GOT3 (cell line): ENCODE results near the gene SLC25A33.
"Not testable (repeated sequence)": the region's sequence is repeated elsewhere in the genome, so short reads cannot be mapped to it uniquely, and the experiment has no call there.

Experiments used
- DNase-seq: peaks from one replicate; lab custom pipeline; 2025; ENCODE audit warnings: mixed read lengths; lab: John Stamatoyannopoulos, UW

Gene SLC25A33

DNA sequence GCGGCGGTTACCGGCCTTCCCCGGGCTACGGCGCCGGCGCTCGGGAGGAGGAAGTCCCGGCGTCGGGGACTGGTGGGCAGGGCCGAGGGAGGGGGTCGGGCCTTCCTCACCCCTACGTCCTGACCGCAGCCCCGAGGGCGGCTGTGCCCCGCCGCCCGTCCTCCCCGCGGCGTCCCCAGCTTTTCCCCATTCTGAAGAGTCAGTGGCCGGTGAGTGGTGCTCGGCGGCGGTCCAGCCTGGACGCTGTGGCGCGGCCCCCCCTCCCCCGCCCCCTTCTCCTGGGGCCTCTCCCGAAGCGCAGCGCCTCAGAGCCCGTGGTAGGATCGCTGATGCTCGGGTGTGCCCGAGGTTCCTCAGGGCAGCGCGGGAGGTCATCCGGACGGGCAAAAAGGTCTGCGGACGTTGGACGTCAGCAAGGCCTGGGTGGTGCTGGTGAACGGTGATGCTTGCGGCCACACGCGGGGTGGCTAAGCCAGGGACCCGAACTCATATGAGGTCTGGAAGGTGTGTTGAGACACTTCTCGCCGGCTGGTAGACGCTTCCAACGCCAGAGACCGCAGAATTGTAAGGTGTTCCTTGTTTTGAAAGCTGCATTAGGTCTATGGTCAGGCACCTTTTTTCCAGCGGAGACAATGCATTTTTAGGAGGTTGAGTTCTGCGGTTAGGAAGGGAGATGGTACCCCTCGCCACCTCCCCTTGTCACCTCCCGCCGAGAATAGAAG lies 725 bp downstream of the SLC25A33 start:
- no peak for DNase-seq

DNA sequence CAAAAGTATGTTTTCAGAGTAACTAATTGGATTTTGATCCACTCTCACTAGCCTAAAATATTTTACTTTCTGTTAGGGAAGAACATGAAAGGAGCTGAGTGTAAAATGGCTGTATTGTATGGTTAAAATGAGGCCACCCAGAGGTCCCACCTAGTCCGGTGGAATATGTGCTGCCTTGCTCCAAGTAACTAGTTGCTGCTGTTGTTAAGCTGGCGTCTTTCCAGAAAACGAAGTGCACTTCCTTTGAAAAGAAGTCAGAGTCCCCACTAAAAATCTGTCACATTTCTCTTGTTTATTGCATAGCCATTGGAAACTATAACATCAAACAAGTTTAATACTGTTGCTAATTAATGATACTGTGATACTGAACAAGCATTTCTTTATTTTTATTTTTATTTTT lies 3.2 kb downstream of the SLC25A33 start:
- no peak for DNase-seq

GRCh38 chr1:9544926-9545325 lies 5.7 kb downstream of the SLC25A33 start:
- no peak for DNase-seq

DNA sequence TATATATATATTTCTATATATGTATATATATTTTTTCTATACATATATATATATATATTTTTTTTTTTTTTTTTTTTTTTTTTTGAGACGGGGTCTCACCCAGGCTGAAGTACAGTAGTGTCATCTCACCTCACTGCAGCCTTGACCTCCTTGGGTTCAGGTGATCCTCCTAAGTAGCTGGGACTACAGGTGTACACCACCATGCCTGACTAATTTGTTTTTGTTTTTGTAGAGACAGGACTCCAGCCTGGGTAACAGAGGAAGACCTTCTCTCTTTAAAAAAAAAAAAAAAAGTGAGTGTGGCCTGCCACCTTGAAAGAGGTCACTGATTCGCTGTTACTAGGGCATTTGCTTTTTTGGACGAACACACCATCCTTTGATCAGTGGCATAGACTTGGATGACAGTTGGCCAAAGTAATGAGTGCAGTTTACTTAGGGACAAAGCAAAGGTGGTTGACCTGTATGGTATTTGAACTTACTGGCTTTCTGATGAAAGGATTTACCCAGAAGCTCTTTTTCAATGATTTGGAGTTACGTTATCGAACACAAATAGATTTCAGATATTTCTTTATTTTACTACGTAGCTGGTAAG lies 10.8 kb downstream of the SLC25A33 start:
- DNase-seq = no peak

GRCh38 chr1:9551984-9552383 lies 12.7 kb downstream of the SLC25A33 start:
- no peak for DNase-seq

- no peak for DNase-seq
Observed at GRCh38 chr1:9553736-9554144, 14.5 kb downstream of the SLC25A33 start.

- no peak for DNase-seq
Observed at GRCh38 chr1:9555942-9556341, 16.7 kb downstream of the SLC25A33 start.

DNA sequence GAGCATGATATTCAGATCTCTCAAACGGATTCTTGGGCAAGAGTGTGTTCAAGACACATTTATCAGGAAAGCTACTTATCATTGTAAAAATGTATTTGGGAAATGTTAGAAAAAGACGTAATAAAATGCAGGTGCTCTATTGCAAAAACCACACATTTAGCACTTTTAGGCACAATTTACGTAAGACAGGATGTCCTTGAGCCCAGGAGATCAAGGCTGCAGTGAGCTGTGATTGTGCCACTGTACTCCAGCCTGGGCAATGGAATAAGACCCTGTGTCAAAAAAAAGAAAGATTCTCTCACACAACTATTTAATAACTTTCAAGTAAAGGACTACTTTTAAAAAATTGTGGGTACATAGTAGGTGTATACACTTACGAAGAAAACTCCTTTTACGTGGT lies 18.4 kb downstream of the SLC25A33 start:
- no peak for DNase-seq

DNA sequence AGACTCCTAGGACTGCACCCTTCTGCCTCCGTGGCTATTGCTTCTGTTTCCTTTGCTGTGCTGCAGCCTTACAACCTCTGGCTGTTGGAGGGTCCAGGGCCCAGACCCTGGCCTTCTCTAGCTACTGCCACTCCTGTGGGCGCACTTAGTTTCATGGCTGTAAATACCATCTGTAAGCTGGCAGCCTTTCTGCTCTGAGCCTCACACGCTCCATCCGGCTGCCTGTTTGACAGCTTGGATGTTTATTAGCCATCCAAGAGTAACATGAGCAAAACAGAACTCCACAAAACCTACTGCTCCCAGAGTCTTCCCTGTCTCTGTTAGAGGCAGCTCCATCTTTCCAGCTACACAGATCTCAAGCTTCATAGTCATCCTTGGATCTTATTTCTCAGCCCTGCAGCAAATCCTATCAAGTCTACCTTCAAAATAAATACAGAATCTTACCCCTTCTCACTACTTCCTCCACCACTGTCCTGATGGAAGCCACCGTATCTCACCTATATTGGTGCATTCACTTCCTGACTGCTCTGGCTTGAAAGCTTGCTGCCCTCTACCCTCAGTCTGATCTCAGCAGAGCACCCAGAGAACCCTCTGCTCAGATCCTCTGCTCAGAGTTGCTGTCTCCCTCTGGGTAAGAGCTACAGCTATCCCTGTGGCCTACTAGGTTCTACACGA lies 19.1 kb downstream of the SLC25A33 start:
- DNase-seq = no peak

DNA sequence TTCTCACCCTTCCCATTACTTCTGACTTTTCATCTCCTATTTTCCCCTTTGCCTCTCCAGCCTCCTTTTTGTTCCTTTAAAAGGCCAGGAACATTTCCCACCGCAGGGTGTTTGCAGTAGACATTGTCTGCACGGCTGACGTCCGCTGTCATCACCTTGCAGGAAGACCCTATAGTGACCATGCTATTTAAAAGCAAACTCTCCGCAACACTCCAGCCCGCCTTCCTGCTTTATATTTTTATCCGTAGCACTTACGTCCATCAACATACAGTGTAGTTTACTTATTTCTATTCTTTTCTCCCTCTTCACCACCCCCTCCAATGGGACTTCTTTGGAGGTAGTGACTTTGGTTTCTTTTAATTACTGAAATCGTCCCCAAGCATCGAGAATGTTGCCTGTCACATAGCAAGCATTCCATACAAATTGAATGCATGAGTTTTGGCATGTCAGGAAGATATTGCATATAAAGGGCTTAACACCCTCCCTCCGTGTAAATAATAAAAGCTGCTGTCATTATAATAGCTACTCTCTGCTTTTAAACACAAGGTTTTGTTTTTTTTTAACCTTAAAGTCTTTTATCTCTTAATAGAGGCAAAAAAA lies 19.8 kb downstream of the SLC25A33 start:
- DNase-seq = no peak

- DNase-seq = no peak
Observed at GRCh38 chr1:9559673-9560072, 20.4 kb downstream of the SLC25A33 start.

DNA sequence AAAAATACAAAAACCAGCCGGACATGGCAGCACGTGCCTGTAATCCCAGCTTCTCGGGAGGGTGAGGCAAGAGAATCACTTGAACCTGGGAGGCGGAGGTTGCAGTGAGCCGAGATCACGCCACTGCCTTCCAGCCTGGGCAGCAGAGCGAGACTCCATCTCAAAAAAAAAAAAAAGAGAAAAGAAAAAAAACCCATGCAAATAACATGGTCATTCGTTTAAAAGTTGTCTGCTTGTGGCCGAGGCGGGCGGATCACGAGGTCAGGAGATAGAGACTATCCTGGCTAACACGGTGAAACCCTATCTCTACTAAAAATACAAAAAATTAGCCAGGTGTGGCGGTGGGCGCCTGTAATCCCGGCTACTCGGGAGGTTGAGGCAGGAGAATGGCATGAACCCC lies 20.8 kb downstream of the SLC25A33 start:
- DNase-seq = not testable (repeated sequence)

GRCh38 chr1:9561429-9561828 lies 22.2 kb downstream of the SLC25A33 start:
- DNase-seq = no peak

- no peak for DNase-seq
Observed at GRCh38 chr1:9569267-9569666, 30.0 kb downstream of the SLC25A33 start.

DNA sequence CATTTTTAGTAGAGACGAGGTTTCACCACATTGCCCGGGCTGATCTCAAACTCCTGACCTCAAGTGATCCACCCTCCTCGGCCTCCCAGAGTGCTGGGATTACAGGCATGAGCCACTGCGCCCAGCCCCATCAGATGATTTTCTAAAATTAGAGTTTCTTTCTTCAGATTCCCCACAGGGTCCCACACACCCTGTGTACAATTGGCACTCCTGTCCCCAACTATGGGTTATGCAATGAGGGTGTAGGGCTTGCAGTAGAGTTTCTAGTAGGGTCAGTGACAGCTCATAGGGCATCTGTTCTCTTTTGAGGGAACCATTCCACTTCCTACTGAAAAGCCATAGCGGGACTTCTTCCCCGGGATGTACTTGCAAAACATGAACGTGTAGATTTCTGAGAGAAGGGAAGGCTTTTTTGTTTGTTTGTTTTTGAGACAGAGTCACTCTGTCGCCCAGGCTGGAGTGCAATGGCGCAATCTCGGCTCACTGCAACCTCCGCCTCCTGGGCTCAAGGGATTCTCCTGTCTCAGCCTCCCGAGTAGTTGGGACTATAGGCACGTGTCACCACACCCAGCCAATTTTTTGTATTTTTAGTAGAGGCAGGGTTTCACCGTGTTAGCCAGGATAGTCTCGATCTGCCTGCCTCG lies 31.7 kb downstream of the SLC25A33 start:
- not testable (repeated sequence) for DNase-seq

DNA sequence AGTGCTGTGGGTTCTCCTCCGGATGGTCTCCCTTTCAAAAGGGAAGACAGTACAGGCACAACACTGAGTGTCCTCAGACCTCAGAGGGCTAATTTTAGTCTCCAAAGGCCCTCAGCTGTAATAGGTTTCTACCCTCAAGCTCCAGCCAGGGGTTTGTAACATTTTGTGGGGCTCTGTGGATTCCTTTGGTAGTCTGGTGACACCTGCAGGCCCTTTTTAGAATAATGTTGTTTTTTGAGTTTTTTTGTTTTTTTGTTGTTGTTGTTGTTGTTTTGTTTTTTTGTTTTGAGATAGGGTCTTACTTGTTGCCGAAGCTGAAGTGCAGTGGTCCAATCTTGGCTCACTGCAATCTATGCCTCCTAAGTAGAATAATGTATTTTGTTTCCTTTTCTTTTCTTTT lies 34.5 kb downstream of the SLC25A33 start:
- DNase-seq = no peak

GRCh38 chr1:9575486-9575885 lies 36.2 kb downstream of the SLC25A33 start:
- DNase-seq = no peak

DNA sequence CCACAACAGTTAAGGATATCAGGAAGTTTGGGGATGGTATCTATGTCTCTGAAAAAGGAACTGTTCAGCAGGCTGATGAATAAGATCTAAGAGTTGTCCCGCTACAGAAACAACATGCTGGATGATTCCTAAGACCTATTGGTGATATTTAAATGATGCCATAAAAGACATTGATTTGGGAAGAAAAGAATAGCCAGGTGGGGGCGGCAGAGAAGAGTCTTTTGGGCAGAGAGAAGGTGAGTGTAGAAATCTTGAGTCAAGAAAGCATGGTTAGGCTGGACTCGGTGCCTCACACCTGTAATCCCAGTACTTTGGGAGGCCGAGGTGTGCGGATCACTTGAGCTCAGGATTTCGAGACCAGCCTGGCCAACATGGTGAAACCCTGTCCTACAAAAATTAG lies 37.6 kb downstream of the SLC25A33 start:
- no peak for DNase-seq

- DNase-seq = no peak
Observed at GRCh38 chr1:9577423-9577822, 38.2 kb downstream of the SLC25A33 start.

DNA sequence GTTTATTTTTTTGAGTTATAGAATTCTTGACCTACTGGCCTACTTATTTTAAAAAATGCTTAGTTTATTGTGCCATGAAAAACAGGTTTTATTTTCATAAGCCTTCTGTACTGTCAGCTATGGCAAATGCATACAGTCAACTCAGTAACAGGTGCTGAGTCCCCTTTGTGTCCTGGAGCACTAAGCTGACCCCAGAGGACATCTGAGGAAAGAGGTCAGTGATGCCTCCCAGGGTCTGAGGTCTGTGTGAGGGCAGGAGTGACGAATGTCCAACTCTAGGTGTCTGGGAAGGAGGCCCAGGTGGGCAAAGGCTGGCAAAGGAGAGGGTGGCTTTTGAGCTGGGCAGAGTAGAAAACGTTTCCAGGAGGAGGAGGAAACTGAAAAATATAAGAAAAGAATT lies 41.7 kb downstream of the SLC25A33 start:
- no peak for DNase-seq

- DNase-seq = no peak
Observed at GRCh38 chr1:9586147-9586766, 47.0 kb downstream of the SLC25A33 start.

- peak; percentile 87 for DNase-seq
Observed at GRCh38 chr1:9588551-9589143, 49.4 kb downstream of the SLC25A33 start, which contains the start of gene TMEM201. TSS of gene TMEM201 (plus strand) at chr1:9588911. CDS start at chr1:9588931, 20 bp downstream.
